GM19455 (cell line): ENCODE measurements around the gene LRRN2.

ENCODE experiments used
- ATAC-seq: cut with Tn5 transposase; IDR thresholded peaks from one replicate; pipeline ENCODE4 v1.9.1; 2021; ENCODE audit not compliant: unreplicated experiment

The LRRN2 gene

GRCh38 chr1:204712708-204713430 lies 27.3 kb upstream of the LRRN2 start:
- no peak for ATAC-seq

- ATAC-seq = no peak
These were observed 26.6 kb upstream of the LRRN2 start for GRCh38 chr1:204711947-204712701.

GRCh38 chr1:204711103-204711946 lies 25.8 kb upstream of the LRRN2 start:
- ATAC-seq = no peak

- no peak for ATAC-seq
These were observed 24.7 kb upstream of the LRRN2 start for GRCh38 chr1:204709960-204710912.

- ATAC-seq = no peak
These were observed 23.5 kb upstream of the LRRN2 start for GRCh38 chr1:204709021-204709420.

DNA sequence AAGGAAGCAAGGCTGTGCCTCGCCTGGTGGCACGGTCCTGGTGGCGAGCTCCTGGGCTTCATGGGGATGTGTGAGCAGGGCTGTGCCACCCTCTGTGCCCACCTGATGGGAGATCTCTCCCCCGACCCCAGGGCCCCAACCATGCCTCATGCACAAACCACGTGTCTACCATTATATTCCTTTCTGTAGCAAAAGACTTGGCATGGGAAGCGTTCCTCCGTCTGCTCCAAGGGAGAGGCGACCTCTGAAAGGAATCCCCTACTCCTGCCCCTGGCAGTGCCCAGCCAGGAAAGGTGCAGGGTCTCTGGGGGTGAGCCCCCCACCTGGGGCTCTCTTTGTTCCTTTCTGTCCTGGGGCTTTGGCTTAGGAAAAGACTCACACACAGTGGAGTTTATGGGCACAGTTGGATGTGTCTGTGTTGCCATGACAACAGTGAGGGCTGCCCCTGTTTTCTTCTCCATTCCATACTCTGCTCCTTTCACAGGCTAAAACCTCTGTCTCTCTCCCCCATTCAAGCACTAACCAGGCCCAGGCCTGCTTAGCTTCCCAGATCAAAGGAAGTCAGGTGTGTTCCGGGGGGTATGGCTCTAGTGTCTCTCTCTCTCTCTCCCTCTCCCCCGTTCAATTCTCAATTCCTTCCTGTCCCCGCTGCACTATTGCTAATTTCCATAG lies 21.4 kb upstream of the LRRN2 start:
- no peak for ATAC-seq

DNA sequence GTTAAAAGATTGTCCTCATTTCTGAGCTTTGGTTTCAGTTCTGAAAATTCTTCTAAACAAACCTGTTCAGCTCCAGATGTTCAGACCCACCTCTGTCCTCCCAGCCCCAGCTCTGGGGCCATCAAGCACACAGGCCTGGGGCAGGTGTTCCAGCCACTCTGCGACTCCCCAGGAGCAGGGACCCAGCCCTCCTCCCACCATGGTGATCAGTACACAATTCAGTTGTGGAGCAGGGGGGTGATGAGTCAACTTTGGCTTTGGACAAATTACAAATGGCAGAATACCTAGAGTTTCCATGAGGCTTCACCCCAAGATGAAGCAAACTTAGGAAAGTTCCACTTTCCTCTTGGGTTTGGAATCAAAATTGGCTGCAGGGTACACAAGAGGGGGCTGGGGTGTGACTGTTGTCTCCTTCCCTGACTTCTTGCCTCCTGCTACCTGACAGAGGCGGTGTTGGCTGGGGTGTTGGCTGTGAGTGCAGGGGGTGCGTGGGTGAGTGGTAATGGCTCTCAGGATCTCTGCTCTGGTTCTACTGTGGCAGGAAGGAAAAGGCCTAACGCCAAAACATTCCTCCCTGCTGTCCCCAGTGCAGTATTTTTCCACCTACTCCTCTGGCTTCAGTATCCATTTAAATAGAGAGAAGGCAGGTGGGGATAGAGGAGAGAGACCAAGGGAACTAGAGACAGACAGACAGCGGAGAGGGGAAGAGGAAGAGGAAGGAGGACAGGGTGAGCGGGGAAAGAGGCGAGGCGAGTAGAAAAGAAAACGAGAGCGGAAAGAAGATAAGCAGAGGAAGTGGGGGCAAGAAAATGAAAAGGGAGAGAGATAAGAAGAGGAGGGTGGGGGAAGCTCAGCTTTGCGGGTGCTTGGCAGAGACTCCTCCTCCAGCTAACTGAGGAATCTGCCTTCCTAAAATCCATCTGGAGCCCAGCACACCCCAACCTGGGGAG lies 20.6 kb upstream of the LRRN2 start:
- no peak for ATAC-seq

- ATAC-seq = no peak
These were observed 19.9 kb upstream of the LRRN2 start for GRCh38 chr1:204705493-204705811.

- no peak for ATAC-seq
These were observed 19.4 kb upstream of the LRRN2 start for GRCh38 chr1:204704794-204705492.

GRCh38 chr1:204703826-204704612 lies 18.5 kb upstream of the LRRN2 start:
- no peak for ATAC-seq

GRCh38 chr1:204703268-204703664 lies 17.7 kb upstream of the LRRN2 start:
- no peak for ATAC-seq

GRCh38 chr1:204702552-204703267 lies 17.2 kb upstream of the LRRN2 start:
- ATAC-seq = no peak

GRCh38 chr1:204701229-204701628 lies 15.7 kb upstream of the LRRN2 start:
- no peak for ATAC-seq

- ATAC-seq = no peak
These were observed 12.4 kb upstream of the LRRN2 start for GRCh38 chr1:204697893-204698292.

DNA sequence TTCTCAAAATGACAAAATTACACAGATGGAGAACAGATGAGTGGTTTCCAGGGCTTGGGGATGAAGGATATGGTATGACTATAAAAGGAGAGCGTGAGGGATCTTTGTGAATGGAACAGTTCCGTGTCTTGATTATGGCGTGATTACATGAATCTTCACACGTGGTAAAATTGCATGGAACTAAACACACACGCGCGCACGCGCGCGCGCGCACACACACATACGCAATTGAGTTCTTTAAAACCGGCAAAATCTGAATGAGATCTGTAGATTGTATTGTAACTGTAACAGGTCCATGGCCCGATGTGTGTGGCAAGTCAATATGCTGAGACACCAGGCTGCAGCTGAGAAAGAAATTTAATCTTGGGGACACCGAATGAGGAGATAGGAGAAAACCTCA lies 11.1 kb upstream of the LRRN2 start:
- no peak for ATAC-seq

DNA sequence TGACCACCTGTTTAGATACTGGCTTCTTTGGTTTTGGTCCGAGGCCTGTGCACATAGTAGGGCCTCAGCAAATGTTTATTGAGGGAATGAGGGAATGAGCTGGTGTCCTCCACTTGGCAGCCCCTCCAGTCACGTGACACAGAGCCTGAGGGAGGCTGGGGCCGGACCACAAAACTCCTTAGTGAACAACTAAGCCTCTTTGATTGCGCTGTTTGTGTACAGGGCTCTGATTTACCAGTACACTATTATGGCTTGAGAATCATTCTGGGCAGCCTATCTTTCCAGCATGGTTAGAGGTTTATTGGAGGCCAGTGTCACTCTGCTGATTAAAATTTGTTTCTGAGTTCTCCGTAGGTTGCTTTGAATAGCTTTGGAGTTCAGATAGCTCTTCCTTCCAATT lies 10.2 kb upstream of the LRRN2 start:
- ATAC-seq = no peak

GRCh38 chr1:204694145-204694544 lies 8.6 kb upstream of the LRRN2 start:
- no peak for ATAC-seq
